RKO (cell line): ENCODE results near the gene SLC2A4.
"Not testable (repeated sequence)": the region's sequence is repeated elsewhere in the genome, so short reads cannot be mapped to it uniquely, and the experiment has no call there.

Experiments used
- DNase-seq: peaks from one replicate; pipeline ENCODE4 v3.0.0-alpha.2; 2016; ENCODE audit warnings: low spot score

Gene SLC2A4

GRCh38 chr17:7281074-7281952 lies at the start of gene SLC2A4:
SLC2A4 (plus strand) TSS chr17:7281718; CDS start chr17:7281935, 217 bp downstream.
- DNase-seq: peak; percentile 94

GRCh38 chr17:7232114-7232513 lies 49.4 kb upstream of the SLC2A4 start:
- DNase-seq: no peak

- DNase-seq: peak; percentile 59
These were observed 47.8 kb upstream of the SLC2A4 start for GRCh38 chr17:7233701-7234082.

GRCh38 chr17:7234083-7234951 lies 47.2 kb upstream of the SLC2A4 start, which contains the start of gene DVL2:
DVL2 (minus strand) TSS chr17:7234517; CDS start chr17:7234262, 255 bp downstream.
- DNase-seq: peak; percentile 94

GRCh38 chr17:7235693-7236665 lies 45.5 kb upstream of the SLC2A4 start:
- peak; percentile 72 for DNase-seq

GRCh38 chr17:7236808-7237207 lies 44.7 kb upstream of the SLC2A4 start:
- DNase-seq: no peak

GRCh38 chr17:7237266-7237760 lies 44.2 kb upstream of the SLC2A4 start:
- DNase-seq: no peak

- peak; percentile 66 for DNase-seq
These were observed 43.6 kb upstream of the SLC2A4 start for GRCh38 chr17:7237761-7238419.

GRCh38 chr17:7238420-7239090 lies 43.0 kb upstream of the SLC2A4 start:
- no peak for DNase-seq

GRCh38 chr17:7239091-7240027 lies 42.2 kb upstream of the SLC2A4 start, which contains the start of gene PHF23:
PHF23 (minus strand) TSS chr17:7239457; CDS start chr17:7239279, 178 bp downstream.
- DNase-seq: peak; percentile 99

GRCh38 chr17:7240375-7240774 lies 41.1 kb upstream of the SLC2A4 start:
- no peak for DNase-seq

- DNase-seq: peak; percentile 58
These were observed 40.3 kb upstream of the SLC2A4 start for GRCh38 chr17:7241090-7241733.

GRCh38 chr17:7241783-7242716 lies 39.5 kb upstream of the SLC2A4 start, which contains the start of gene GABARAP:
GABARAP (minus strand) TSS chr17:7242449; CDS start chr17:7242330, 119 bp downstream.
- DNase-seq: peak; percentile 98

GRCh38 chr17:7242717-7243452 lies 38.6 kb upstream of the SLC2A4 start:
- DNase-seq: peak; percentile 94

GRCh38 chr17:7243453-7243729 lies 38.1 kb upstream of the SLC2A4 start:
- DNase-seq: no peak

- not testable (repeated sequence) for DNase-seq
These were observed 37.7 kb upstream of the SLC2A4 start for GRCh38 chr17:7243838-7244237.

GRCh38 chr17:7246779-7247178 lies 34.7 kb upstream of the SLC2A4 start:
- no peak for DNase-seq
